Stimulated activated CD8-positive, alpha-beta memory T cell treated with anti-CD3 and anti-CD28 coated beads, Interleukin-4, amount 100 ng/mL, for 1 hour (primary cell): ENCODE data around the gene PCSK2.

ENCODE experiments used
- DNase-seq, 2 donors: peaks; one replicate each; pipeline ENCODE4 v3.0.0-alpha.2; 2020; ENCODE audit warnings: low read depth in 2 of 2, low spot score in 1 of 2

PCSK2 gene

GRCh38 chr20:17530153-17530552 lies 303.3 kb downstream of the PCSK2 start:
- no peak for DNase-seq

GRCh38 chr20:17530716-17531664 lies 304.1 kb downstream of the PCSK2 start, which contains the start of gene BFSP1:
Gene BFSP1 (minus strand): TSS chr20:17531379. CDS start chr20:17531329, 50 bp downstream.
- DNase-seq: no peak

GRCh38 chr20:17531665-17532025 lies 304.8 kb downstream of the PCSK2 start:
- no peak for DNase-seq

DNA sequence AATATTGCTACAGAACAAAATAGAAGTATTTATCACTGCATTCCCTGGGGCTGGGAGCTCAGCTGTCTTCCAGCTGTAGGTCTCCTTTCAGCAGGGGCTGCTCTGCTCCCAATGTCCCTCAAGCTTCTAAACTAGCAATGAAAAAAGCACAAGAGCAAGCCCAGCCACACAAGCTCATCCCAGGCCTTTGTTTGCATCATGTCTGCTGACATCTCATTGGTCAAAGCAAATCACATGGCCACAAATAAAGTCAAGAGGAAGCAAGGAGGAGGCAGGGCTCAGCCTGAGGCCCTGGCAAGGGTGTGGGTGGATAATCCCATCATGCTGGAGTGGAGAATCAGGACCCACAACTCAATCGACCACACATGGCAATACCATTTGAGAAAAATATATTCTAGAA lies 306.6 kb downstream of the PCSK2 start:
- DNase-seq: no peak

DNA sequence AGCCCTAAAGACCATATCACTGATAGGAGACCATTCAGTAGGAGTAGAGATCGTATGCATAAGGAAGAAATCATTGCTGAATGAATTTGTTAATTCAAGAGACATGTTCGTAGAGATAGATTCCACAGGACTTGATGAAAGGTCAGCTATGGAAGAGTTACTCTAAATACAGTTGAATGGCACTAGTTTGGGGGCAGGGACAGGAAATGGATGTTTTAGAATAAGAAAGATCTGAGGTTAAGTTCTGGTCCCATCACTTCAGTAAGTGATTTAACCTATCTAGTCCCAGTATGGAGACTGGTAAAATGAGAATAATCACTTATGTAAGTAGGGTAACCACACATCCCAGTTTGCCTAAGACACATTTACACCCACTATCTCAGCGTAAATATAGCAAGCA lies 307.2 kb downstream of the PCSK2 start:
- DNase-seq: no peak
